Caco-2 (cell line): ENCODE measurements around the gene ZNF175. TPM values are rescaled to one million over a fixed set of nuclear protein-coding genes. Genes with fewer than 3 reads are reported as not detected.

Experiments
- BruUV-seq: library from RNA; stranded (reverse); fragments of 400-500 nt; replicated peaks from 2 replicates; lab custom pipeline; 2021; lab: Mats Ljungman, UMichigan
- CTCF ChIA-PET: fragments of 300-600 bp; sonication (Branson Sonifier 250); formaldehyde crosslinking; loops from one replicate; lab custom pipeline; 2022; ENCODE audit warnings: antibody characterized with exemption; lab: Charles Lee
- POLR2A ChIA-PET: fragments of 300-600 bp; sonication (Branson Sonifier 250); formaldehyde crosslinking; loops from one replicate; lab custom pipeline; 2022; ENCODE audit warnings: antibody characterized with exemption; lab: Charles Lee
- DNase-seq, 2 experiments: peaks; one replicate each; pipeline versions ENCODE4 v3.0.0 to v3.0.0-alpha.2; 2020 to 2022
- H3K27me3 ChIP-seq: replicated peaks from 2 replicates; pipeline ENCODE4 v1.6.0; 2011; ENCODE audit warnings: low read length; ENCODE audit not compliant: control insufficient read depth, insufficient read depth
- H3K36me3 ChIP-seq: 2 replicates; pipeline ENCODE4 v1.5.1; 2011; ENCODE audit warnings: low read length; ENCODE audit not compliant: control insufficient read depth, insufficient read depth
- H3K4me1 ChIP-seq: fragments of 250-450 bp; sonication (Bioruptor Pico); 2 replicates; pipeline ENCODE4 v1.5.1; 2020; ENCODE audit warnings: mild to moderate bottlenecking
- H3K4me3 ChIP-seq: 2 replicates; pipeline ENCODE4 v1.5.1; 2011; ENCODE audit warnings: low read depth, mild to moderate bottlenecking, control low read depth, low read length
- H3K9me3 ChIP-seq: fragments of 250-450 bp; sonication (Bioruptor Pico); 2 replicates; pipeline ENCODE4 v1.5.1; 2020; ENCODE audit warnings: mild to moderate bottlenecking, moderate library complexity
- H3K27ac Mint-ChIP-seq: one replicate; pipeline ENCODE4 v1.8.0; 2022; ENCODE audit warnings: mixed read lengths; ENCODE audit not compliant: unreplicated experiment
- H3K27me3 Mint-ChIP-seq: one replicate; pipeline ENCODE4 v1.8.0; 2022; ENCODE audit warnings: mixed read lengths; ENCODE audit not compliant: insufficient read depth, unreplicated experiment
- H3K36me3 Mint-ChIP-seq: one replicate; pipeline ENCODE4 v1.8.0; 2022; ENCODE audit warnings: mild to moderate bottlenecking, mixed read lengths; ENCODE audit not compliant: insufficient read depth, unreplicated experiment
- H3K4me1 Mint-ChIP-seq: one replicate; pipeline ENCODE4 v1.8.0; 2022; ENCODE audit warnings: low read depth, mixed read lengths; ENCODE audit not compliant: unreplicated experiment
- H3K4me3 Mint-ChIP-seq: one replicate; pipeline ENCODE4 v1.8.0; 2022; ENCODE audit warnings: mild to moderate bottlenecking, moderate library complexity, mixed read lengths; ENCODE audit not compliant: unreplicated experiment
- H3K9me3 Mint-ChIP-seq: one replicate; pipeline ENCODE4 v1.8.0; 2022; ENCODE audit warnings: mixed read lengths; ENCODE audit not compliant: unreplicated experiment
- CTCF ChIP-seq, 2 experiments: fragments of 200-600 bp in 1 of 2; IDR thresholded peaks; 1 replicate in 1 of 2; 2 replicates in 1 of 2; pipeline versions ENCODE4 v1.5.1 to v1.8.0; 2011 to 2022; ENCODE audit warnings: antibody characterized with exemption in 1 of 2, control low read depth in 1 of 2, inconsistent platforms in 1 of 2, low read depth in 1 of 2, low read length in 1 of 2, mild to moderate bottlenecking in 1 of 2, moderate library complexity in 1 of 2; ENCODE audit not compliant: insufficient read depth in 1 of 2, severe bottlenecking in 1 of 2, unreplicated experiment in 1 of 2
- intact Hi-C: fragments of 100-400 bp; cut with micrococcal nuclease; formaldehyde crosslinking; loops from one replicate; pipeline ENCODE4 v1.10.0; 2022; ENCODE audit not compliant: unreplicated experiment
- total RNA-seq: library from RNA; stranded (reverse); gene quantifications from 2 replicates; pipeline ENCODE4 v1.2.3, GENCODE V29; 2022

ZNF175 gene
- total RNA-seq, 1 experiment from 2014 or later = 8.7 TPM

GRCh38 chr19:51539821-51540366, 31.2 kb upstream of the ZNF175 start:
- no peaks in the 10 kb centered on the region for H3K27me3 Mint-ChIP-seq
- Histone ChIP-seq H3K9me3 (no peaks in the 10 kb centered on the region), H3K4me1 (no peaks in the 10 kb centered on the region), H3K4me3 (no peak overlapping the region), H3K36me3 (no peaks in the 10 kb centered on the region), H3K27me3 (no peaks in the 10 kb centered on the region)
- POLR2A ChIA-PET = no interaction called here
- H3K4me3 Mint-ChIP-seq = no peak overlapping the region
- intact Hi-C loops = no loop called here
- CTCF ChIA-PET = no interaction called here
- H3K27ac Mint-ChIP-seq = no peak overlapping the region
- peaks cover 15% of the 10 kb centered on the region for H3K4me1 Mint-ChIP-seq
- no peak for DNase-seq
- peaks cover 5% of the 10 kb centered on the region for H3K9me3 Mint-ChIP-seq
- BruUV-seq = no TSS peak
- no peaks in the 10 kb centered on the region for H3K36me3 Mint-ChIP-seq
- TF ChIP-seq CTCF (IDR thresholded peaks at IDR 0.05; ENCODE audit: insufficient read depth in 1 of 2, low read depth in 1 of 2, low read length in 1 of 2, severe bottlenecking in 1 of 2, unreplicated experiment in 1 of 2) = no peak

- Mint-ChIP-seq H3K36me3 (no peaks in the 10 kb centered on the region), H3K9me3 (no peaks in the 10 kb centered on the region), H3K27ac (no peak overlapping the region), H3K27me3 (no peaks in the 10 kb centered on the region), H3K4me3 (no peak overlapping the region), H3K4me1 (peaks cover 17% of the 10 kb centered on the region)
- Histone ChIP-seq H3K9me3 (no peaks in the 10 kb centered on the region), H3K36me3 (no peaks in the 10 kb centered on the region), H3K4me3 (no peak overlapping the region), H3K27me3 (no peaks in the 10 kb centered on the region), H3K4me1 (peaks cover 9% of the 10 kb centered on the region; the same call in 1 of the 2 replicates)
- CTCF ChIA-PET = interaction anchor here (0.7 kb wide), 1 partner anchor 1576 kb away, joined by 3 read pairs; no protein-coding TSS in a partner anchor
- no peak for TF ChIP-seq CTCF (IDR thresholded peaks at IDR 0.05; ENCODE audit: insufficient read depth in 1 of 2, low read depth in 1 of 2, low read length in 1 of 2, severe bottlenecking in 1 of 2, unreplicated experiment in 1 of 2)
- POLR2A ChIA-PET = no interaction called here
- intact Hi-C loops = no loop called here
- BruUV-seq = no TSS peak
- no peak for DNase-seq
Observed at GRCh38 chr19:51541458-51542357, 29.4 kb upstream of the ZNF175 start.

GRCh38 chr19:51542699-51543098, 28.4 kb upstream of the ZNF175 start:
- no peak overlapping the region for H3K27ac Mint-ChIP-seq
- peaks cover 25% of the 10 kb centered on the region for H3K4me1 Mint-ChIP-seq
- intact Hi-C loops = no loop called here
- Histone ChIP-seq H3K4me3 (no peak overlapping the region), H3K9me3 (no peaks in the 10 kb centered on the region), H3K36me3 (no peaks in the 10 kb centered on the region), H3K4me1 (peaks cover 19% of the 10 kb centered on the region), H3K27me3 (no peaks in the 10 kb centered on the region)
- CTCF ChIA-PET = no interaction called here
- no peak overlapping the region for H3K4me3 Mint-ChIP-seq
- H3K36me3 Mint-ChIP-seq = no peaks in the 10 kb centered on the region
- DNase-seq = no peak
- no peaks in the 10 kb centered on the region for H3K9me3 Mint-ChIP-seq
- TF ChIP-seq CTCF (IDR thresholded peaks at IDR 0.05; ENCODE audit: insufficient read depth in 1 of 2, low read depth in 1 of 2, low read length in 1 of 2, severe bottlenecking in 1 of 2, unreplicated experiment in 1 of 2) = no peak
- H3K27me3 Mint-ChIP-seq = no peaks in the 10 kb centered on the region
- POLR2A ChIA-PET = no interaction called here
- no TSS peak for BruUV-seq
